22Rv1 (cell line): ENCODE results near the gene AGBL1.

Source experiments
- ZFX ChIP-seq: fragments of 450-650 bp; IDR thresholded peaks from 2 replicates; pipeline ENCODE4 v1.6.1; 2017; ENCODE audit warnings: antibody characterized with exemption, borderline replicate concordance
- TF ChIP-seq, protein P1 (sequence below): fragments of 450-650 bp; IDR thresholded peaks from 2 replicates; pipeline ENCODE4 v1.5.1; 2017; ENCODE audit warnings: mild to moderate bottlenecking

DNA sequence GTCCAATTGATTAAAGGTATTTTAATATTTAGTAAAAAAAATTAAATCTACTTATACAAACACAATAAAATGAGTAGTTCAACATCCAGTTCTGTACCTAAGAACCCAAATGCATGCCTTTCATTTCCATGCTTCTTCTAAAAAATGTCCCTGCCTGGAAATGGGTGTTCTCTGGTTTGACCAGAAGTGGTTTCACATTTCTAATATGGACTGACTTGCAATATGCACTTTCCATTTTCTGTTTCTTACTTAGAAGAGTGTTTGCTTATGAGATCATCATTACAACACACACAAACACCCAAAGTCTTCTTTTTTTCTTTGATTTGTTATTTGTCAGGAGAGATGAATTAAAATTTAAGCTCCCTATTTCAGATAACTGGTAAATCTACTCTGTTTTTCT is 879.6 kb downstream of the AGBL1 start:
- TF ChIP-seq, protein P1, sequence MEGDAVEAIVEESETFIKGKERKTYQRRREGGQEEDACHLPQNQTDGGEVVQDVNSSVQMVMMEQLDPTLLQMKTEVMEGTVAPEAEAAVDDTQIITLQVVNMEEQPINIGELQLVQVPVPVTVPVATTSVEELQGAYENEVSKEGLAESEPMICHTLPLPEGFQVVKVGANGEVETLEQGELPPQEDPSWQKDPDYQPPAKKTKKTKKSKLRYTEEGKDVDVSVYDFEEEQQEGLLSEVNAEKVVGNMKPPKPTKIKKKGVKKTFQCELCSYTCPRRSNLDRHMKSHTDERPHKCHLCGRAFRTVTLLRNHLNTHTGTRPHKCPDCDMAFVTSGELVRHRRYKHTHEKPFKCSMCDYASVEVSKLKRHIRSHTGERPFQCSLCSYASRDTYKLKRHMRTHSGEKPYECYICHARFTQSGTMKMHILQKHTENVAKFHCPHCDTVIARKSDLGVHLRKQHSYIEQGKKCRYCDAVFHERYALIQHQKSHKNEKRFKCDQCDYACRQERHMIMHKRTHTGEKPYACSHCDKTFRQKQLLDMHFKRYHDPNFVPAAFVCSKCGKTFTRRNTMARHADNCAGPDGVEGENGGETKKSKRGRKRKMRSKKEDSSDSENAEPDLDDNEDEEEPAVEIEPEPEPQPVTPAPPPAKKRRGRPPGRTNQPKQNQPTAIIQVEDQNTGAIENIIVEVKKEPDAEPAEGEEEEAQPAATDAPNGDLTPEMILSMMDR = no peak
- TF ChIP-seq ZFX = no peak
